K562 (cell line): ENCODE measurements around the gene RABEPK. TPM values are rescaled to one million over a fixed set of nuclear protein-coding genes. Genes with fewer than 3 reads are reported as not detected.

Experiments used
- BRF2 ChIP-seq: IDR thresholded peaks from 3 replicates; pipeline ENCODE4 v1.6.1; 2011; ENCODE audit warnings: borderline replicate concordance, mild to moderate bottlenecking; ENCODE audit not compliant: insufficient read length, insufficient read depth
- CBFB ChIP-seq: sonication (generic); formaldehyde crosslinking; IDR thresholded peaks from 2 replicates; pipeline ENCODE4 v1.4.0; 2020; ENCODE audit warnings: mild to moderate bottlenecking, missing genetic modification reagents
- EGR1 ChIP-seq: fragments of 450-650 bp; conservative IDR thresholded peaks from 2 replicates; pipeline ENCODE4 v1.6.1; 2017; ENCODE audit warnings: mild to moderate bottlenecking
- ELK3 ChIP-seq: fragments of 450-650 bp; formaldehyde crosslinking; IDR thresholded peaks from 2 replicates; pipeline ENCODE4 v1.4.0; 2020; ENCODE audit warnings: mild to moderate bottlenecking
- GATAD2B ChIP-seq: fragments of 450-650 bp; IDR thresholded peaks from 2 replicates; pipeline ENCODE4 v1.6.1; 2017; ENCODE audit warnings: mild to moderate bottlenecking, borderline replicate concordance
- HNRNPLL ChIP-seq: fragments of 200-400 bp; formaldehyde crosslinking; IDR thresholded peaks from 2 replicates; pipeline ENCODE4 v1.6.1; 2017; ENCODE audit warnings: low read length, low read depth, mild to moderate bottlenecking; ENCODE audit not compliant: poor library complexity, severe bottlenecking
- MAFF ChIP-seq: IDR thresholded peaks from 2 replicates; pipeline ENCODE4 v1.6.1; 2012; ENCODE audit warnings: low read length, improper control_type of control experiment
- MEF2D ChIP-seq: conservative IDR thresholded peaks from 2 replicates; pipeline ENCODE4 v1.6.1; 2016; ENCODE audit warnings: low read depth, missing genetic modification characterization, missing compliant biosample characterization
- NFIC ChIP-seq: fragments of 450-650 bp; IDR thresholded peaks from 2 replicates; pipeline ENCODE4 v1.6.1; 2017; ENCODE audit warnings: mild to moderate bottlenecking, inconsistent platforms
- PRDM10 ChIP-seq: fragments of 450-650 bp; IDR thresholded peaks from 2 replicates; pipeline ENCODE4 v1.6.1; 2018; ENCODE audit not compliant: partially characterized antibody
- SP2 ChIP-seq: IDR thresholded peaks from 2 replicates; pipeline ENCODE4 v1.6.1; 2011; ENCODE audit warnings: mild to moderate bottlenecking, low read depth, low read length, moderate library complexity; ENCODE audit not compliant: poor library complexity, severe bottlenecking; ENCODE audit errors: extremely low read depth
- TCF7 ChIP-seq: sonication (generic); IDR thresholded peaks from 2 replicates; pipeline ENCODE4 v1.6.1; 2016; ENCODE audit warnings: antibody characterized with exemption, borderline replicate concordance
- ZBTB8A ChIP-seq: fragments of 450-650 bp; IDR thresholded peaks from 2 replicates; pipeline ENCODE4 v1.6.1; 2018; ENCODE audit warnings: mild to moderate bottlenecking, moderate library complexity; ENCODE audit not compliant: partially characterized antibody
- ZNF175 ChIP-seq: fragments of 200-800 bp; sonication (Bioruptor generic); IDR thresholded peaks from 2 replicates; pipeline ENCODE4 v1.6.1; 2016; ENCODE audit warnings: low read depth, mild to moderate bottlenecking, missing genetic modification characterization, missing compliant biosample characterization
- ZNF224 ChIP-seq: sonication (generic); formaldehyde crosslinking; IDR thresholded peaks from 2 replicates; pipeline ENCODE4 v1.8.0; 2022; ENCODE audit warnings: mild to moderate bottlenecking, missing genetic modification reagents
- polyA plus RNA-seq, 8 experiments: library from polyadenylated mRNA; depleted of rRNA in 4 of 8; stranded (reverse) in 5 of 8; unstranded in 3 of 8; fragments of >200 nt; fragmentation: Nextera tagmentation in 2 of 8; fragmentation: Illumina TruSeq in 1 of 8; extraction: Ambion mirVana in 2 of 8; extraction: Trizol in 1 of 8; gene quantifications; 2 replicates each; pipeline versions ENCODE4 v1.2.1 to v1.2.3, GENCODE V29; 2011 to 2014; ENCODE audit warnings: inconsistent platforms in 1 of 8, missing spikeins in 1 of 8
- total RNA-seq, 7 experiments: library from RNA; depleted of rRNA in 6 of 7; stranded (reverse); fragments of >200 nt in 6 of 7; fragmentation: Illumina TruSeq in 2 of 7; extraction: Trizol in 2 of 7; gene quantifications; 2 replicates each; pipeline versions ENCODE4 v1.2.1 to v1.2.3, GENCODE V29; 2011 to 2021; ENCODE audit warnings: low replicate concordance in 1 of 7
- TF ChIP-seq, protein P1 (sequence below): fragments of 450-650 bp; IDR thresholded peaks from 2 replicates; pipeline ENCODE4 v1.6.1; 2016; ENCODE audit warnings: antibody characterized with exemption
- TF ChIP-seq, protein P2 (sequence below): sonication (generic); formaldehyde crosslinking; IDR thresholded peaks from 2 replicates; pipeline ENCODE4 v1.8.0; 2022; ENCODE audit warnings: missing genetic modification reagents, mild to moderate bottlenecking, borderline replicate concordance
- TF ChIP-seq, protein P3 (sequence below): sonication (generic); formaldehyde crosslinking; IDR thresholded peaks from 2 replicates; pipeline ENCODE4 v1.8.0; 2022; ENCODE audit warnings: mild to moderate bottlenecking, missing genetic modification reagents

Gene RABEPK
- total and polyA plus RNA-seq, 9 of the 15 experiments (the other 6 are each of a cell fraction or from before 2014, with no cell fraction given) = 38.3 to 113 (median 52.8) TPM

DNA sequence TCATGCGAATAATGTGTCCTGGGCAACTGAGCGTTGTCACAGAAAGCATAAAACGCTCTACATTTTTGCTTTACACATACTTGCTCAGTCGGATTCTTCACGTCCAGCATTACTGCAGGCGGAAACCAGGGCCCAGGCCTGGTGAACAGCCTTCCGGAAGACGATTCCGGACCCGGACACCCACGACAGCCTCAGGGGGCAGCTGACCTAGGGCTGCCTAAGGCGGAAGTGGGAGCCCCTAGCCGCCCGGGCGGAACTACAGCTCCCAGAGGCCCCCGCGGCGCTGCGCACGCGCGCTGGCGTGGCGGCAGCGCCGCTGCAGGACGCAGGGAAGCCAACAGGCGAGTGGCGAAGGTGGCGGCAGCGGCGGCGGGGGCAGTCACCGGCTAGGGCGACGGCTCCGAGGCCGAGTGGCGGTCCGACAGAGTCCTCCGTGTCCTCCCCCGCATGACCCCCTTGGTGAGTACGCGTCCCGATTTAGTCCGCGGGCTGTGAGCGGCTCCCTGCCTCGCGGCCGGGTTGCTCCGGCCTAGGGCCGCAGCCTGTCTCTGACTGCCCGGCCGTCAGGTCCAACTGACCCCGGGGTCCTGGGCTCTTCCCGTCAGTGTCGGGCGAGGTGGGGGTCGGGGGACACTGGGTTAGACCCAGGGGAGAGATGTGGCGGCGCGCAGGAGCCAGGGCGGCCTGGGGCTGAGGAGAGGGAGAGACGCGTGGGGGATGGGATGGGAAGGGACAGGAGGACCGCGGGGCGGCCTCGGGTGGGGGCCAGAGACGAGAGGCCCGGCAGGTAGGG, 61.4 kb downstream of the RABEPK start, which contains the start of gene GAPVD1 (continued):
- TF ChIP-seq PRDM10 (no peak), TCF7 (no peak), GATAD2B (peak; percentile 92; the same call in 1 of the 2 replicates), BRF2 (no peak), CBFB (CRISPR knock-in tag) (no peak), HNRNPLL (no peak), NFIC (no peak), SP2 (no peak), ZNF175 (CRISPR knock-in tag) (no peak), EGR1 (peak; percentile 61), MEF2D (peak; percentile 46; the same call in 1 of the 2 replicates), ELK3 (no peak), ZNF224 (CRISPR knock-in tag) (no peak), ZBTB8A (no peak), MAFF (no peak)
- TF ChIP-seq, protein P1, sequence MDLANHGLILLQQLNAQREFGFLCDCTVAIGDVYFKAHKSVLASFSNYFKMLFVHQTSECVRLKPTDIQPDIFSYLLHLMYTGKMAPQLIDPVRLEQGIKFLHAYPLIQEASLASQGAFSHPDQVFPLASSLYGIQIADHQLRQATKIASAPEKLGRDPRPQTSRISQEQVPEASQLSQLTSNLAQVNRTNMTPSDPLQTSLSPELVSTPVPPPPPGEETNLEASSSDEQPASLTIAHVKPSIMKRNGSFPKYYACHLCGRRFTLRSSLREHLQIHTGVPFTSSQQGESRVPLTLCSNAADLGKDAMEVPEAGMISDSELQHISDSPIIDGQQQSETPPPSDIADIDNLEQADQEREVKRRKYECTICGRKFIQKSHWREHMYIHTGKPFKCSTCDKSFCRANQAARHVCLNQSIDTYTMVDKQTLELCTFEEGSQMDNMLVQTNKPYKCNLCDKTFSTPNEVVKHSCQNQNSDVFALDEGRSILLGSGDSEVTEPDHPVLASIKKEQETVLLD = 0 out of 2 replicates have a peak, but pooled peaks have one; percentile 14
- TF ChIP-seq, protein P2, sequence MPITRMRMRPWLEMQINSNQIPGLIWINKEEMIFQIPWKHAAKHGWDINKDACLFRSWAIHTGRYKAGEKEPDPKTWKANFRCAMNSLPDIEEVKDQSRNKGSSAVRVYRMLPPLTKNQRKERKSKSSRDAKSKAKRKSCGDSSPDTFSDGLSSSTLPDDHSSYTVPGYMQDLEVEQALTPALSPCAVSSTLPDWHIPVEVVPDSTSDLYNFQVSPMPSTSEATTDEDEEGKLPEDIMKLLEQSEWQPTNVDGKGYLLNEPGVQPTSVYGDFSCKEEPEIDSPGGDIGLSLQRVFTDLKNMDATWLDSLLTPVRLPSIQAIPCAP (CRISPR knock-in tag) = no peak
- TF ChIP-seq, protein P3, sequence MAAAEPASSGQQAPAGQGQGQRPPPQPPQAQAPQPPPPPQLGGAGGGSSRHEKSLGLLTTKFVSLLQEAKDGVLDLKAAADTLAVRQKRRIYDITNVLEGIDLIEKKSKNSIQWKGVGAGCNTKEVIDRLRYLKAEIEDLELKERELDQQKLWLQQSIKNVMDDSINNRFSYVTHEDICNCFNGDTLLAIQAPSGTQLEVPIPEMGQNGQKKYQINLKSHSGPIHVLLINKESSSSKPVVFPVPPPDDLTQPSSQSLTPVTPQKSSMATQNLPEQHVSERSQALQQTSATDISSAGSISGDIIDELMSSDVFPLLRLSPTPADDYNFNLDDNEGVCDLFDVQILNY (CRISPR knock-in tag) = 0 out of 2 replicates have a peak, but pooled peaks have one; percentile 54
